Fibroblast of villous mesenchyme (primary cell): ENCODE data around the gene PUM2. TPM values are rescaled to one million over a fixed set of nuclear protein-coding genes. Genes with fewer than 3 reads are reported as not detected.

Experiments
- DNase-seq: peaks from one replicate; pipeline ENCODE4 v3.0.0-alpha.2; 2010; ENCODE audit warnings: low read depth
- H3K4me3 ChIP-seq: 2 replicates; pipeline ENCODE4 v1.5.1; 2011; ENCODE audit warnings: low read depth, mild to moderate bottlenecking, low read length
- CTCF ChIP-seq: IDR thresholded peaks from 2 replicates; pipeline ENCODE4 v1.5.1; 2012; ENCODE audit warnings: low read depth, mild to moderate bottlenecking, low read length; ENCODE audit not compliant: insufficient read depth
- small RNA-seq: library from RNA; depleted of rRNA; stranded (forward); fragments of <200 nt; gene quantifications from one replicate; pipeline ENCODE3, GENCODE V24; 2012
- total RNA-seq: library from RNA; depleted of rRNA; stranded (reverse); fragments of >200 nt; gene quantifications from 2 replicates; pipeline ENCODE4 v1.2.3, GENCODE V29; 2012

The PUM2 gene
- total RNA-seq, 1 donor: 56.1 TPM

- no peak for DNase-seq
- TF ChIP-seq CTCF: no peak
- H3K4me3 ChIP-seq: no peak overlapping the region
Observed at GRCh38 chr2:20203072-20203471, 147.6 kb downstream of the PUM2 start.

- no peak for DNase-seq
- TF ChIP-seq CTCF: no peak
- no peak overlapping the region for H3K4me3 ChIP-seq
Observed at GRCh38 chr2:20201671-20202070, 149.0 kb downstream of the PUM2 start.

DNA sequence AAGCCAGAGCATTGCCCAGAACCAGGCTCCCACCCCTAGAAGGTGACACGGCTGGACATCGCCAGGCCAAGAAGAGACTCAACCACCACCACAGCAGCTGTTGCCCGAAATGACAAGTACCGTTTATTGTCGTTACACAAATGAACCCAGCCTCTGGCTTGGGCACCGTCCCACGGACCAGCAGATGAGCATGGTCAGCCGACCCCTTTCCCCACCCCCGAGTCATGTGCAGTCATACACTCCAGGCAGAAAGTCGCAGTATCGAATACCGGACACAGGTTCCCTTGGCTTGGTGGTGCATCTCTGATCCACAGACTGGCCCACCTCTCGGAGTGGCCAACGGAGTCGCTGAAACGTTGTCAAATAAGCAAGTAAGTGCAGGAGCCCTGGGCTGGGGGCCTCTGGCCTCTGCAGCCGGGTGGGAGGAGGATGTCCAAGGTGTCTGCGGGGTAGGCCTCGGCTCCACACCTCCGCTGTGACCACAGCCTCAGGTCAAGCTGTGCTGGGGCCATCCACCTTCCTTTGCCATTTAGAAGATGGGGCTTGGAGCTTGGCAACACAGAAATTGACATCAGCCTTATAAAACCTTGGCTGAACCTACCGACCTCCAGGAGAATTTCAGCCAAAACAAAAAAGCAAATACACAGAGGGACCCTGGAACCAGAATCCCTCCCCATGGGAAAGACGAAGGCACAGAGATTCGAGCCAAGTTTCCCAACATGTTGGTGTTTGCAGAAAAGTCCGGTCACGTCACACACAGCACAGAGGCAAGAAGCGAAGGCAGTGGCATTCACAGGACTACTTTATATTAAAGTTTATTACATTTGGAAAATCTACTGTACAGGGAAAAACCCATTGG is 149.7 kb downstream of the PUM2 start:
- DNase-seq: no peak
- no peak for TF ChIP-seq CTCF
- H3K4me3 ChIP-seq: no peak overlapping the region

- TF ChIP-seq CTCF: no peak
- no peak for DNase-seq
- H3K4me3 ChIP-seq: no peak overlapping the region
Observed at GRCh38 chr2:20199633-20200270, 150.9 kb downstream of the PUM2 start.

DNA sequence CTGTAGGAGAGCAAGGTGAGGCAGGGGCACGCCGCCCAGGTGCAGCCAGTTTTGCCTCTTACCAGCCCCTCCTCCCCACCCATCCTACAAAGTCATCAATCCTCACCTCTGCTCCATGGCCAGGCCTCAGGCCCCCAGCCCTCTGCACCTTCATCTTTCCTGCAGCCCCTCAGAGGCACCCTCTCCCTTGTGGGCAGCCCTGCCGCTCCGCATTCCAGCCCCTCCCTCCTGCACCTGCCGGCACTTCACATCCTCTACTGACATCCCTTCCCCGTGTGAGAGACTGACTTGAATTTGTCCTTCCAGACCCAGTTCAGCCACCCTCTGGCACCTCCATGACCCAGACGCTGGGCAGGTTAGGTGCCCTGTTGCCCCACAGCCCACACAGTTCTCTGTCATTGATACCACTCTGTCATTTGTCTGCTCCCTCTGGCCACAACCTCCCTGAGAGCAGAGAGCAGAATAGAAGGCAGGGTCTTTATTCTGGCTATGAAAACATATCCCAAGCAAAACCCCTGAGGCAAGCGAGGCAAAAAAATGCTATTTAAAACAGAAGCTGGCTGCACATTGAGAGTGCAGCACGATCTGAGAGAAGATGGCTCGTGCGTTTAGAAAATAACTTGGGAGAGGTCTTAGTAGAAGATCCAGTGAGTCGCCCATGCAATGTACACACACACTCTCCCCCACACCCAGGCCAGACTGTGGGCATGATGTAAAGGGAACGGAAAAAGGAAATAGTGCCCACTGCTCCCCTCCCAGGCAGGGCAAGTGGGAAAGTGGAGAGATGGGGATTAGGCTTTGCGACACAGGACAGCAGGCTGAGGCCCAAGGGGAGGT is 151.6 kb downstream of the PUM2 start:
- H3K4me3 ChIP-seq: no peak overlapping the region
- no peak for TF ChIP-seq CTCF
- DNase-seq: no peak

Small RNAs within 50 kb of the gene (small RNA-seq; reads per million reads assigned to genes)
- gene RNU7-113P: not detected

Other genes with a start within 250 kb of the PUM2 start
- gene SDC1, start 125.7 kb downstream of the PUM2 start, total RNA-seq: 68.0 and 110 TPM in 2 replicates
- 142 and 195 TPM in 2 replicates for gene RHOB, start 96.2 kb upstream of the PUM2 start, total RNA-seq